Naive thymus-derived CD4-positive, alpha-beta T cell (primary cell): ENCODE results near the gene CLIC5. TPM values are rescaled to one million over a fixed set of nuclear protein-coding genes. Genes with fewer than 3 reads are reported as not detected.

Experiments
- ATAC-seq: fragments of 150-1000 bp; cut with Tn5 transposase; 2 replicates; pipeline ENCODE4 v1.10.0; 2021; ENCODE audit warnings: mild to moderate bottlenecking, moderate library complexity
- CTCF ChIA-PET: fragments of 350-600 bp; sonication (Branson Sonifier 250); formaldehyde crosslinking; loops from one replicate; lab custom pipeline; 2021; ENCODE audit warnings: antibody characterized with exemption; lab: Charles Lee
- POLR2A ChIA-PET: fragments of 350-600 bp; sonication (Branson Sonifier 250); formaldehyde crosslinking; loops from one replicate; lab custom pipeline; 2021; ENCODE audit warnings: antibody characterized with exemption, inconsistent platforms; lab: Charles Lee
- DNase-seq, 9 donors: peaks; one replicate each; pipeline versions ENCODE4 v3.0.0 to v3.0.0-alpha.2; 2020 to 2022; ENCODE audit warnings: mixed read lengths in 1 of 9
- H3K27ac ChIP-seq: one replicate; pipeline ENCODE4 v1.7.0; 2013; ENCODE audit warnings: mild to moderate bottlenecking, low read depth, low read length, moderate library complexity
- H3K27me3 ChIP-seq, 2 donors: one replicate each; pipeline ENCODE4 v1.7.0; 2013; ENCODE audit warnings: low read length in 2 of 2, mild to moderate bottlenecking in 2 of 2, moderate library complexity in 2 of 2; ENCODE audit not compliant: control insufficient read depth in 2 of 2, insufficient read depth in 2 of 2
- H3K36me3 ChIP-seq, 3 experiments: 1 replicate in 2 of 3; 2 replicates in 1 of 3; pipeline ENCODE4 v1.7.0; 2013; ENCODE audit warnings: low read length in 3 of 3, mild to moderate bottlenecking in 3 of 3, moderate library complexity in 1 of 3; ENCODE audit not compliant: insufficient read depth in 3 of 3, control insufficient read depth in 2 of 3
- H3K4me1 ChIP-seq, 2 donors: one replicate each; pipeline ENCODE4 v1.7.0; 2013; ENCODE audit warnings: low read length in 2 of 2, mild to moderate bottlenecking in 2 of 2, moderate library complexity in 1 of 2; ENCODE audit not compliant: control insufficient read depth in 2 of 2, insufficient read depth in 2 of 2
- H3K4me3 ChIP-seq: 2 replicates; pipeline ENCODE4 v1.7.0; 2013; ENCODE audit warnings: mild to moderate bottlenecking, low read length
- H3K9me3 ChIP-seq, 3 experiments: 1 replicate in 2 of 3; 2 replicates in 1 of 3; pipeline ENCODE4 v1.7.0; 2013; ENCODE audit warnings: low read length in 3 of 3; ENCODE audit not compliant: control insufficient read depth in 2 of 3
- H3K27ac Mint-ChIP-seq, 9 donors: one replicate each; pipeline ENCODE4 v1.8.0; 2020 to 2022; ENCODE audit warnings: mixed read lengths in 9 of 9, mild to moderate bottlenecking in 8 of 9, moderate library complexity in 5 of 9, inconsistent platforms in 2 of 9
- H3K27me3 Mint-ChIP-seq, 5 donors: one replicate each; pipeline ENCODE4 v1.8.0; 2021 to 2022; ENCODE audit warnings: mixed read lengths in 5 of 5, mild to moderate bottlenecking in 1 of 5
- H3K36me3 Mint-ChIP-seq, 5 donors: one replicate each; pipeline ENCODE4 v1.8.0; 2020 to 2022; ENCODE audit warnings: mixed read lengths in 5 of 5, mild to moderate bottlenecking in 3 of 5, inconsistent platforms in 1 of 5
- H3K4me1 Mint-ChIP-seq, 7 donors: one replicate each; pipeline ENCODE4 v1.8.0; 2020 to 2022; ENCODE audit warnings: mixed read lengths in 7 of 7, mild to moderate bottlenecking in 3 of 7, inconsistent platforms in 1 of 7
- H3K4me3 Mint-ChIP-seq, 10 donors: one replicate each; pipeline ENCODE4 v1.8.0; 2020 to 2022; ENCODE audit warnings: mild to moderate bottlenecking in 10 of 10, mixed read lengths in 10 of 10, moderate library complexity in 6 of 10, inconsistent platforms in 2 of 10
- H3K9me3 Mint-ChIP-seq, 11 donors: one replicate each; pipeline ENCODE4 v1.8.0; 2020 to 2022; ENCODE audit warnings: mixed read lengths in 11 of 11, mild to moderate bottlenecking in 4 of 11, inconsistent platforms in 1 of 11, moderate library complexity in 1 of 11
- intact Hi-C, 2 donors: fragments of 100-400 bp; cut with micrococcal nuclease; formaldehyde crosslinking; loops; one replicate each; pipeline ENCODE4 v1.15.1; 2023
- polyA plus RNA-seq, 2 donors: library from polyadenylated mRNA; unstranded; fragments of 300-500 nt; fragmentation: Illumina TruSeq; gene quantifications; one replicate each; pipeline ENCODE4 v1.2.3, GENCODE V29; 2021
- total RNA-seq, 6 experiments: library from RNA in 5 of 6; stranded (reverse) in 5 of 6; gene quantifications; 1 replicate in 5 of 6; 2 replicates in 1 of 6; pipeline ENCODE4 v1.2.3 and lab custom pipeline; 2021 to 2026

The CLIC5 gene
- total and polyA plus RNA-seq, 7 experiments from 2014 or later, result 0.41 to 4.1 (median 2.6) TPM

- Mint-ChIP-seq H3K4me3 (no peak overlapping the region), H3K27me3 (peaks cover 0 to 8% (median 0%) of the 10 kb centered on the region in 5 donors), H3K4me1 (peaks cover 0 to 25% (median 15%) of the 10 kb centered on the region in 7 donors), H3K27ac (no peak overlapping the region), H3K9me3 (peaks cover 0 to 6% (median 3%) of the 10 kb centered on the region in 11 donors), H3K36me3 (peaks cover 0 to 8% (median 0%) of the 10 kb centered on the region in 5 donors)
- DNase-seq, result no peak
- ChIA-PET CTCF (no interaction called here), POLR2A (no interaction called here)
- ATAC-seq, result no peak
- Histone ChIP-seq H3K4me1 (peaks cover 0 to 5% of the 10 kb centered on the region in 2 donors), H3K27me3 (no peaks in the 10 kb centered on the region), H3K27ac (no peak overlapping the region), H3K36me3 (no peaks in the 10 kb centered on the region), H3K4me3 (no peak overlapping the region), H3K9me3 (no peaks in the 10 kb centered on the region)
- intact Hi-C loops, result no loop called here
These were observed 42.7 kb downstream of the CLIC5 start for GRCh38 chr6:45972795-45973503.

- intact Hi-C loops, result no loop called here
- H3K4me3 ChIP-seq, result no peak overlapping the region
- DNase-seq (no peak), ATAC-seq (no peak)
- H3K4me1 ChIP-seq, result peaks cover 0 to 5% of the 10 kb centered on the region in 2 donors
- H3K27ac Mint-ChIP-seq, result no peak overlapping the region
- no peaks in the 10 kb centered on the region for H3K9me3 ChIP-seq
- H3K9me3 Mint-ChIP-seq, result peaks cover 0 to 6% (median 4%) of the 10 kb centered on the region in 11 donors
- ChIA-PET POLR2A (no interaction called here), CTCF (no interaction called here)
- peaks cover 0 to 5% (median 0%) of the 10 kb centered on the region in 5 donors for H3K27me3 Mint-ChIP-seq
- H3K27me3 ChIP-seq, result no peaks in the 10 kb centered on the region
- no peak overlapping the region for H3K27ac ChIP-seq
- no peak overlapping the region for H3K4me3 Mint-ChIP-seq
- no peaks in the 10 kb centered on the region for H3K36me3 ChIP-seq
- peaks cover 0 to 25% (median 15%) of the 10 kb centered on the region in 7 donors for H3K4me1 Mint-ChIP-seq
- peaks cover 0 to 8% (median 0%) of the 10 kb centered on the region in 5 donors for H3K36me3 Mint-ChIP-seq
These were observed 44.4 kb downstream of the CLIC5 start for GRCh38 chr6:45971287-45971686.

- DNase-seq (no peak), ATAC-seq (no peak)
- Histone ChIP-seq H3K27me3 (no peaks in the 10 kb centered on the region), H3K36me3 (no peaks in the 10 kb centered on the region), H3K4me3 (no peak overlapping the region), H3K4me1 (peaks cover 0 to 5% of the 10 kb centered on the region in 2 donors), H3K9me3 (no peaks in the 10 kb centered on the region), H3K27ac (no peak overlapping the region)
- Mint-ChIP-seq H3K4me1 (peaks cover 0 to 25% (median 15%) of the 10 kb centered on the region in 7 donors), H3K27me3 (peaks cover 0 to 5% (median 0%) of the 10 kb centered on the region in 5 donors), H3K4me3 (peak overlapping the region in 1 of 10 donors; percentile 49), H3K9me3 (peaks cover 0 to 7% (median 4%) of the 10 kb centered on the region in 11 donors), H3K36me3 (peaks cover 0 to 8% (median 0%) of the 10 kb centered on the region in 5 donors), H3K27ac (peak overlapping the region in 5 of 9 donors; percentile 4 to 62 (median 34))
- ChIA-PET CTCF (interaction anchor here (0.6 kb wide), 1 partner anchor 1311 kb away, joined by 5 read pairs; no protein-coding TSS in a partner anchor), POLR2A (no interaction called here)
- intact Hi-C loops, result no loop called here
These were observed 45.3 kb downstream of the CLIC5 start for GRCh38 chr6:45970326-45970725.

- Mint-ChIP-seq H3K27me3 (peaks cover 0 to 3% (median 0%) of the 10 kb centered on the region in 5 donors), H3K27ac (peak overlapping the region in 5 of 9 donors; percentile 4 to 62 (median 33)), H3K36me3 (peaks cover 0 to 5% (median 0%) of the 10 kb centered on the region in 5 donors), H3K4me1 (peaks cover 0 to 25% (median 15%) of the 10 kb centered on the region in 7 donors), H3K4me3 (no peak overlapping the region), H3K9me3 (peaks cover 0 to 7% (median 2%) of the 10 kb centered on the region in 11 donors)
- Histone ChIP-seq H3K27me3 (no peaks in the 10 kb centered on the region), H3K36me3 (no peaks in the 10 kb centered on the region), H3K4me1 (peaks cover 0 to 5% of the 10 kb centered on the region in 2 donors), H3K4me3 (no peak overlapping the region), H3K27ac (no peak overlapping the region), H3K9me3 (no peaks in the 10 kb centered on the region)
- ChIA-PET CTCF (interaction anchor here (0.6 kb wide), 1 partner anchor 1311 kb away, joined by 5 read pairs; no protein-coding TSS in a partner anchor), POLR2A (interaction anchor here (0.8 kb wide), 1 partner anchor 41 kb away, joined by 3 read pairs; no protein-coding TSS in a partner anchor)
- intact Hi-C loops, result no loop called here
- no peak for DNase-seq
- ATAC-seq, result no peak
These were observed 45.8 kb downstream of the CLIC5 start for GRCh38 chr6:45969883-45970282.

GRCh38 chr6:45969026-45969425 is 46.6 kb downstream of the CLIC5 start:
- no peak overlapping the region for H3K27ac Mint-ChIP-seq

GRCh38 chr6:45967363-45967762 is 48.3 kb downstream of the CLIC5 start:
- Histone ChIP-seq H3K27ac (no peak overlapping the region), H3K4me1 (peaks cover 0 to 5% of the 10 kb centered on the region in 2 donors), H3K4me3 (no peak overlapping the region), H3K36me3 (no peaks in the 10 kb centered on the region), H3K27me3 (no peaks in the 10 kb centered on the region), H3K9me3 (no peaks in the 10 kb centered on the region)
- intact Hi-C loops, result no loop called here
- no peak for ATAC-seq
- no peak overlapping the region for H3K27ac Mint-ChIP-seq
- POLR2A ChIA-PET, result no interaction called here
- no peaks in the 10 kb centered on the region for H3K36me3 Mint-ChIP-seq
- H3K4me3 Mint-ChIP-seq, result no peak overlapping the region
- peaks cover 0 to 3% (median 0%) of the 10 kb centered on the region in 5 donors for H3K27me3 Mint-ChIP-seq
- H3K4me1 Mint-ChIP-seq, result peaks cover 0 to 25% (median 15%) of the 10 kb centered on the region in 7 donors
- CTCF ChIA-PET, result no interaction called here
- no peak for DNase-seq
- H3K9me3 Mint-ChIP-seq, result peaks cover 0 to 10% (median 3%) of the 10 kb centered on the region in 11 donors

More at GRCh38 chr6:45969026-45969425, 46.6 kb downstream of the CLIC5 start:
- Histone ChIP-seq H3K36me3 (no peaks in the 10 kb centered on the region), H3K9me3 (no peaks in the 10 kb centered on the region), H3K4me3 (no peak overlapping the region), H3K4me1 (peaks cover 0 to 5% of the 10 kb centered on the region in 2 donors), H3K27ac (no peak overlapping the region), H3K27me3 (no peaks in the 10 kb centered on the region)
- DNase-seq (no peak), ATAC-seq (no peak)
- peaks cover 0 to 10% (median 3%) of the 10 kb centered on the region in 11 donors for H3K9me3 Mint-ChIP-seq
- intact Hi-C loops, result no loop called here
- peaks cover 0 to 3% (median 0%) of the 10 kb centered on the region in 5 donors for H3K27me3 Mint-ChIP-seq
- peaks cover 0 to 25% (median 15%) of the 10 kb centered on the region in 7 donors for H3K4me1 Mint-ChIP-seq
- no peaks in the 10 kb centered on the region for H3K36me3 Mint-ChIP-seq
- no peak overlapping the region for H3K4me3 Mint-ChIP-seq
- ChIA-PET POLR2A (interaction anchor here (0.8 kb wide), 1 partner anchor 42 kb away, joined by 3 read pairs; no protein-coding TSS in a partner anchor), CTCF (no interaction called here)
